Spleen (tissue), 11 donors: ENCODE measurements around the gene NR3C2. TPM values are rescaled to one million over a fixed set of nuclear protein-coding genes. Genes with fewer than 3 reads are reported as not detected.

ENCODE experiments used
- DNase-seq: peaks from one replicate; pipeline ENCODE4 v3.0.0-alpha.2; 2020
- H3K27ac ChIP-seq, 8 donors: fragments of 200-600 bp; sonication (generic) in 7 of 8; 1 replicate in 4 of 8; 2 replicates in 4 of 8; pipeline versions ENCODE4 v1.5.0 to v1.8.0; 2016 to 2021; ENCODE audit warnings: inconsistent platforms in 4 of 8, mild to moderate bottlenecking in 4 of 8, moderate library complexity in 1 of 8
- H3K27me3 ChIP-seq, 7 donors: fragments of 200-600 bp; sonication (generic) in 6 of 7; replicated peaks in 1 of 7; 1 replicate in 4 of 7; 2 replicates in 3 of 7; pipeline versions ENCODE4 v1.5.0 to v1.8.0; 2016 to 2021; ENCODE audit warnings: inconsistent platforms in 3 of 7, mild to moderate bottlenecking in 1 of 7
- H3K36me3 ChIP-seq, 6 donors: fragments of 200-600 bp; sonication (generic) in 5 of 6; 1 replicate in 4 of 6; 2 replicates in 2 of 6; pipeline versions ENCODE4 v1.5.0 to v1.8.0; 2016 to 2021; ENCODE audit warnings: inconsistent platforms in 2 of 6
- H3K4me1 ChIP-seq, 6 donors: fragments of 200-600 bp; sonication (generic) in 5 of 6; 1 replicate in 3 of 6; 2 replicates in 3 of 6; pipeline versions ENCODE4 v1.5.0 to v1.8.0; 2016 to 2021; ENCODE audit warnings: inconsistent platforms in 3 of 6
- H3K4me3 ChIP-seq, 8 donors: fragments of 200-600 bp; sonication (generic) in 7 of 8; 1 replicate in 4 of 8; 2 replicates in 4 of 8; pipeline versions ENCODE4 v1.5.0 to v1.8.0; 2016 to 2021; ENCODE audit warnings: inconsistent platforms in 4 of 8, mild to moderate bottlenecking in 4 of 8, moderate library complexity in 2 of 8
- H3K9me3 ChIP-seq, 8 donors: fragments of 200-600 bp; sonication (generic) in 7 of 8; 1 replicate in 4 of 8; 2 replicates in 4 of 8; pipeline versions ENCODE4 v1.5.0 to v1.8.0; 2016 to 2021; ENCODE audit warnings: inconsistent platforms in 4 of 8
- CTCF ChIP-seq, 11 experiments: fragments of 200-600 bp in 7 of 11; fragments of 450-650 bp in 4 of 11; sonication (generic) in 4 of 11; IDR thresholded peaks in 8 of 11; conservative IDR thresholded peaks in 3 of 11; 1 replicate in 7 of 11; 2 replicates in 4 of 11; pipeline versions ENCODE4 v1.4.0 to v1.8.0; 2016 to 2021; ENCODE audit warnings: antibody characterized with exemption in 11 of 11, inconsistent platforms in 4 of 11, mild to moderate bottlenecking in 1 of 11
- POLR2A ChIP-seq, 3 donors: fragments of 450-650 bp; IDR thresholded peaks; one replicate each; pipeline ENCODE4 v1.5.1; 2017; ENCODE audit warnings: antibody characterized with exemption in 3 of 3, mild to moderate bottlenecking in 1 of 3
- POLR2AphosphoS5 ChIP-seq, 3 donors: sonication (generic); formaldehyde crosslinking; IDR thresholded peaks; one replicate each; pipeline ENCODE4 v1.5.1; 2017; ENCODE audit warnings: antibody characterized with exemption in 3 of 3
- WGBS, 5 donors: extraction: QIAGEN DNeasy Blood & Tissue Kit in 3 of 5; methylation state at CpG; one replicate each; pipeline versions ENCODE4 v1.1.5 to v1.1.7; 2013 to 2018; 5-methylcytosine and 5-hydroxymethylcytosine counted together
- intact Hi-C: fragments of 100-400 bp; cut with DNase I; formaldehyde crosslinking; loops from one replicate; pipeline ENCODE4 v1.15.0; 2023; ENCODE audit warnings: low total_unique reads
- polyA plus RNA-seq, 3 donors: library from polyadenylated mRNA; stranded (reverse); fragments of 200-250 nt; gene quantifications; one replicate each; pipeline ENCODE4 v1.2.1, GENCODE V29; 2013
- total RNA-seq, 7 donors: library from RNA; depleted of rRNA in 3 of 7; stranded (reverse); fragments of >200 nt in 3 of 7; fragmentation: NEBNext Ultra II Directional in 4 of 7; extraction: Animal tissue kit (Norgen Biotek cat#: 25700) in 4 of 7; gene quantifications; one replicate each; pipeline versions ENCODE4 v1.1.0 to v1.2.1, GENCODE V29; 2016 to 2021
- donor health status: healthy with polysubstance abuse.
- donor health status: DM: no; HTN: no; CAD: no; lungs with moderate emphysema.
- donor health status: DM: no; HTN: no; CAD: no.
- donor health status: Bipolar disorder and iron deficiency.
- donor health status: healthy.
- donor health status: DM: no; HTN: no; CAD: no.
- donor health status: DM: yes; HTN: yes; CAD: no.

Gene NR3C2
- total and polyA plus RNA-seq, 10 donors = 1.2 to 25.9 (median 16.2) TPM

- no peak overlapping the region for H3K27ac ChIP-seq
- WGBS, 5 donors = 68 to 78% (median 75%) methylated on average over 3 of the region's 3 CpGs
- no peaks in the 10 kb centered on the region for H3K36me3 ChIP-seq
- DNase-seq = no peak
- H3K27me3 ChIP-seq = no peaks in the 10 kb centered on the region
- H3K4me3 ChIP-seq = no peak overlapping the region
- no peak for TF ChIP-seq CTCF (IDR thresholded peaks at IDR 0.05 in 8 of 11, conservative IDR thresholded peaks at IDR 0.05 in 3 of 11)
- no peak for TF ChIP-seq POLR2AphosphoS5 (IDR thresholded peaks at IDR 0.05)
- no peak for TF ChIP-seq POLR2A (IDR thresholded peaks at IDR 0.05)
- peaks cover 0 to 3% (median 0%) of the 10 kb centered on the region in 8 donors for H3K9me3 ChIP-seq
- intact Hi-C loops = no loop called here
- peaks cover 0 to 25% (median 5%) of the 10 kb centered on the region in 6 donors for H3K4me1 ChIP-seq
Measured at GRCh38 chr4:148271166-148271565, 171.0 kb downstream of the NR3C2 start.

GRCh38 chr4:148270630-148271029 is 171.6 kb downstream of the NR3C2 start:
- H3K9me3 ChIP-seq = peaks cover 0 to 3% (median 0%) of the 10 kb centered on the region in 8 donors
- 3 to 17% (median 4%) methylated on average over 1 of the region's 1 CpG for WGBS, 5 donors
- DNase-seq = no peak
- TF ChIP-seq CTCF (IDR thresholded peaks at IDR 0.05 in 8 of 11, conservative IDR thresholded peaks at IDR 0.05 in 3 of 11) (no peak), POLR2AphosphoS5 (IDR thresholded peaks at IDR 0.05) (no peak), POLR2A (IDR thresholded peaks at IDR 0.05) (no peak)
- peaks cover 0 to 25% (median 5%) of the 10 kb centered on the region in 6 donors for H3K4me1 ChIP-seq
- H3K36me3 ChIP-seq = no peaks in the 10 kb centered on the region
- H3K4me3 ChIP-seq = no peak overlapping the region
- no peak overlapping the region for H3K27ac ChIP-seq
- H3K27me3 ChIP-seq = no peaks in the 10 kb centered on the region
- intact Hi-C loops = no loop called here

GRCh38 chr4:148268835-148269234 is 173.4 kb downstream of the NR3C2 start:
- H3K36me3 ChIP-seq = no peaks in the 10 kb centered on the region
- H3K27me3 ChIP-seq = no peaks in the 10 kb centered on the region
- whole genome bisulfite sequencing, 5 donors = 90 to 97% (median 95%) methylated on average over 3 of the region's 3 CpGs
- no peak for TF ChIP-seq POLR2A (IDR thresholded peaks at IDR 0.05)
- TF ChIP-seq POLR2AphosphoS5 (IDR thresholded peaks at IDR 0.05) = no peak
- TF ChIP-seq CTCF (IDR thresholded peaks at IDR 0.05 in 8 of 11, conservative IDR thresholded peaks at IDR 0.05 in 3 of 11) = no peak
- intact Hi-C loops = no loop called here
- no peaks in the 10 kb centered on the region for H3K9me3 ChIP-seq
- H3K4me1 ChIP-seq = peaks cover 0 to 20% (median 5%) of the 10 kb centered on the region in 6 donors
- H3K27ac ChIP-seq = no peak overlapping the region
- H3K4me3 ChIP-seq = no peak overlapping the region
- DNase-seq = no peak

GRCh38 chr4:148266921-148267320 is 175.3 kb downstream of the NR3C2 start:
- intact Hi-C loops = no loop called here
- H3K27me3 ChIP-seq = no peaks in the 10 kb centered on the region

More at GRCh38 chr4:148266921-148267320, 175.3 kb downstream of the NR3C2 start:
- WGBS, 5 donors = 48 to 71% (median 64%) methylated on average over 2 of the region's 2 CpGs
- H3K4me1 ChIP-seq = peaks cover 0 to 13% (median 5%) of the 10 kb centered on the region in 6 donors
- DNase-seq = no peak
- no peak for TF ChIP-seq POLR2A (IDR thresholded peaks at IDR 0.05)
- TF ChIP-seq CTCF (IDR thresholded peaks at IDR 0.05 in 8 of 11, conservative IDR thresholded peaks at IDR 0.05 in 3 of 11) = no peak
- no peak for TF ChIP-seq POLR2AphosphoS5 (IDR thresholded peaks at IDR 0.05)
- H3K9me3 ChIP-seq = no peaks in the 10 kb centered on the region
- H3K4me3 ChIP-seq = no peak overlapping the region
- H3K36me3 ChIP-seq = no peaks in the 10 kb centered on the region
- H3K27ac ChIP-seq = no peak overlapping the region
